SK-N-SH (cell line): ENCODE data around the gene ABO. TPM values are rescaled to one million over a fixed set of nuclear protein-coding genes. Genes with fewer than 3 reads are reported as not detected.

Source experiments
- CTCF ChIA-PET: fragments of 300-600, 350-600 bp; formaldehyde crosslinking; extraction: SDS; loops from one replicate; lab custom pipeline; 2021; lab: Yijun Ruan, JAX
- POLR2A ChIA-PET: fragments of 350-600 bp; sonication (Branson Sonifier 250); formaldehyde crosslinking; extraction: SDS; loops from one replicate; lab custom pipeline; 2020; ENCODE audit warnings: antibody characterized with exemption, inconsistent platforms; lab: Yijun Ruan, JAX
- DNase-seq: peaks from one replicate; pipeline ENCODE4 v3.0.0; 2012
- H2AFZ ChIP-seq: fragments of 200-600 bp; sonication (generic); 2 replicates; pipeline ENCODE4 v1.8.1; 2016; ENCODE audit warnings: antibody characterized with exemption, mild to moderate bottlenecking, low read depth
- H3F3A ChIP-seq: fragments of 200-600 bp; sonication (generic); replicated peaks from 2 replicates; pipeline ENCODE3; 2016; ENCODE audit warnings: antibody characterized with exemption, mild to moderate bottlenecking; ENCODE audit not compliant: insufficient read depth
- H3K27ac ChIP-seq, 2 experiments: fragments of 200-500 bp in 1 of 2; fragments of 200-600 bp in 1 of 2; sonication (Bioruptor generic) in 1 of 2; sonication (generic), shearing (Covaris generic) in 1 of 2; 2 replicates each; pipeline versions ENCODE4 v1.5.1 to v1.6.1; 2014 to 2016; ENCODE audit warnings: low read depth in 2 of 2, inconsistent platforms in 1 of 2, low read length in 1 of 2, mild to moderate bottlenecking in 1 of 2, mixed read lengths in 1 of 2
- H3K27me3 ChIP-seq: fragments of 200-600 bp; sonication (generic), shearing (Covaris generic); 2 replicates; pipeline ENCODE4 v1.6.1; 2016; ENCODE audit warnings: mixed run types; ENCODE audit not compliant: insufficient read depth
- H3K36me3 ChIP-seq, 2 experiments: fragments of 200-500 bp in 1 of 2; fragments of 200-600 bp in 1 of 2; sonication (Bioruptor generic) in 1 of 2; sonication (generic) in 1 of 2; replicated peaks in 1 of 2; 2 replicates each; pipeline versions ENCODE3 to v1.5.1; 2014 to 2016; ENCODE audit warnings: low read length in 1 of 2, mild to moderate bottlenecking in 1 of 2; ENCODE audit not compliant: insufficient read depth in 2 of 2, control insufficient read depth in 1 of 2
- H3K4me1 ChIP-seq, 2 experiments: fragments of 200-500 bp in 1 of 2; fragments of 200-600 bp in 1 of 2; sonication (Bioruptor generic) in 1 of 2; sonication (generic), shearing (Covaris generic) in 1 of 2; 2 replicates each; pipeline versions ENCODE4 v1.5.1 to v1.6.1; 2014 to 2016; ENCODE audit warnings: low read depth in 1 of 2, low read length in 1 of 2, mixed run types in 1 of 2; ENCODE audit not compliant: insufficient read depth in 2 of 2, control insufficient read depth in 1 of 2
- H3K4me2 ChIP-seq: fragments of 200-600 bp; sonication (generic), shearing (Covaris generic); 2 replicates; pipeline ENCODE4 v1.6.1; 2017; ENCODE audit warnings: mixed run types
- H3K4me3 ChIP-seq, 2 experiments: fragments of 200-500 bp in 1 of 2; fragments of 200-600 bp in 1 of 2; sonication (Bioruptor generic) in 1 of 2; sonication (generic), shearing (Covaris generic) in 1 of 2; 2 replicates each; pipeline versions ENCODE4 v1.5.1 to v1.8.1; 2014 to 2016; ENCODE audit warnings: low read depth in 2 of 2, inconsistent platforms in 1 of 2, low read length in 1 of 2, mild to moderate bottlenecking in 1 of 2, mixed read lengths in 1 of 2, moderate library complexity in 1 of 2
- H3K79me2 ChIP-seq: fragments of 200-600 bp; sonication (generic); 2 replicates; pipeline ENCODE4 v1.8.1; 2017; ENCODE audit warnings: mild to moderate bottlenecking; ENCODE audit not compliant: insufficient read depth
- H3K9ac ChIP-seq: fragments of 200-600 bp; sonication (generic); 2 replicates; pipeline ENCODE4 v1.6.1; 2017; ENCODE audit warnings: mixed run types
- H3K9me2 ChIP-seq: fragments of 200-600 bp; sonication (generic); 2 replicates; pipeline ENCODE4 v1.6.1; 2017; ENCODE audit warnings: mixed run types
- H3K9me3 ChIP-seq: fragments of 200-600 bp; sonication (generic); 2 replicates; pipeline ENCODE4 v1.6.1; 2017; ENCODE audit warnings: mixed run types, mild to moderate bottlenecking, moderate library complexity
- H4K20me1 ChIP-seq: fragments of 200-600 bp; sonication (generic); 2 replicates; pipeline ENCODE4 v1.6.1; 2017; ENCODE audit warnings: mild to moderate bottlenecking, mixed run types; ENCODE audit not compliant: insufficient read depth
- EZH2phosphoT487 ChIP-seq: fragments of 200-600 bp; sonication (generic); IDR thresholded peaks from 2 replicates; pipeline ENCODE4 v1.6.1; 2017; ENCODE audit warnings: low read depth, mixed run types, mild to moderate bottlenecking, antibody characterized with exemption, moderate library complexity, borderline replicate concordance
- FOSL2 ChIP-seq: IDR thresholded peaks from 2 replicates; pipeline ENCODE4 v1.4.0; 2012; ENCODE audit warnings: low read depth, mild to moderate bottlenecking, moderate library complexity, borderline replicate concordance
- MEF2A ChIP-seq: IDR thresholded peaks from 2 replicates; pipeline ENCODE4 v1.4.0; 2012; ENCODE audit warnings: low read depth, borderline replicate concordance
- RCOR1 ChIP-seq: fragments of 150-350 bp; IDR thresholded peaks from 2 replicates; pipeline ENCODE4 v1.6.1; 2017; ENCODE audit warnings: antibody characterized with exemption, low read length
- RXRA ChIP-seq: IDR thresholded peaks from 2 replicates; pipeline ENCODE4 v1.4.0; 2012; ENCODE audit warnings: low read depth, mild to moderate bottlenecking, borderline replicate concordance
- SIN3A ChIP-seq: IDR thresholded peaks from 2 replicates; pipeline ENCODE4 v1.6.1; 2012; ENCODE audit warnings: low read depth, mild to moderate bottlenecking, low read length, moderate library complexity, borderline replicate concordance
- SMC3 ChIP-seq: IDR thresholded peaks from 2 replicates; pipeline ENCODE4 v1.6.1; 2012; ENCODE audit warnings: low read depth, low read length, improper control_type of control experiment
- TCF12 ChIP-seq: IDR thresholded peaks from 2 replicates; pipeline ENCODE4 v1.4.0; 2012
- TEAD4 ChIP-seq: IDR thresholded peaks from 2 replicates; pipeline ENCODE4 v1.4.0; 2012; ENCODE audit warnings: mild to moderate bottlenecking, borderline replicate concordance; ENCODE audit not compliant: insufficient read depth
- YY1 ChIP-seq: IDR thresholded peaks from 2 replicates; pipeline ENCODE4 v1.4.0; 2012; ENCODE audit warnings: low read depth, mild to moderate bottlenecking
- WGBS: methylation state at CpG from one replicate; pipeline ENCODE4 v1.1.6; 2017; ENCODE audit warnings: low lambda C conversion rate; 5-methylcytosine and 5-hydroxymethylcytosine counted together
- polyA plus RNA-seq, 3 experiments: library from polyadenylated mRNA; depleted of rRNA; stranded (reverse); fragments of >200 nt; gene quantifications; 2 replicates each; pipeline ENCODE4 v1.2.3, GENCODE V29; 2012
- TF ChIP-seq, protein P1 (sequence below): IDR thresholded peaks from 2 replicates; pipeline ENCODE4 v1.4.0; 2012; ENCODE audit warnings: low read depth, borderline replicate concordance
- TF ChIP-seq, protein P2 (sequence below): IDR thresholded peaks from 2 replicates; pipeline ENCODE4 v1.6.1; 2012; ENCODE audit warnings: mild to moderate bottlenecking, low read depth, low read length, moderate library complexity
- TF ChIP-seq, protein P3 (sequence below): IDR thresholded peaks from 2 replicates; pipeline ENCODE4; 2012

ABO gene
- polyA plus RNA-seq, 1 of the 3 experiments (the other 2 are of a cell fraction) = not detected

DNA sequence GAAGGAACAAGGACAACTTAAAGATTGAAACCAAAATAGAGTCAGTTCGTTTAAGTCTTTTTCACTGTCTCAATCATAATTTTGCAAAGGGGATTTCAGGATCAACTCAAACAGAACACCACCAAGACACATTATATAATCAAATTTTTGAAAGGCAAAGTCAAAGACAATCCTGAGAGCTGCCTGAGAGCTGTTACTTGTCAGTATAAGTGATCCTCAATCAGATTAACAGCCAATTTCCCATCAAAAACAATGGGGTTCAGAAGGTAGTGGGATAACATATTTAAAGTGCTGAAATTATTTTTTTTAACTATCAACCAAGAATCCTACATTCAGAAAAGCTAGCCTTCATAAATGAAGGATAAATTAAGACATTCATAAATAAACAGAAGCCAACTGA lies 19.3 kb upstream of the ABO start (continued):
- TF ChIP-seq, protein P1, sequence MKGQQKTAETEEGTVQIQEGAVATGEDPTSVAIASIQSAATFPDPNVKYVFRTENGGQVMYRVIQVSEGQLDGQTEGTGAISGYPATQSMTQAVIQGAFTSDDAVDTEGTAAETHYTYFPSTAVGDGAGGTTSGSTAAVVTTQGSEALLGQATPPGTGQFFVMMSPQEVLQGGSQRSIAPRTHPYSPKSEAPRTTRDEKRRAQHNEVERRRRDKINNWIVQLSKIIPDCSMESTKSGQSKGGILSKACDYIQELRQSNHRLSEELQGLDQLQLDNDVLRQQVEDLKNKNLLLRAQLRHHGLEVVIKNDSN = no peak

DNA sequence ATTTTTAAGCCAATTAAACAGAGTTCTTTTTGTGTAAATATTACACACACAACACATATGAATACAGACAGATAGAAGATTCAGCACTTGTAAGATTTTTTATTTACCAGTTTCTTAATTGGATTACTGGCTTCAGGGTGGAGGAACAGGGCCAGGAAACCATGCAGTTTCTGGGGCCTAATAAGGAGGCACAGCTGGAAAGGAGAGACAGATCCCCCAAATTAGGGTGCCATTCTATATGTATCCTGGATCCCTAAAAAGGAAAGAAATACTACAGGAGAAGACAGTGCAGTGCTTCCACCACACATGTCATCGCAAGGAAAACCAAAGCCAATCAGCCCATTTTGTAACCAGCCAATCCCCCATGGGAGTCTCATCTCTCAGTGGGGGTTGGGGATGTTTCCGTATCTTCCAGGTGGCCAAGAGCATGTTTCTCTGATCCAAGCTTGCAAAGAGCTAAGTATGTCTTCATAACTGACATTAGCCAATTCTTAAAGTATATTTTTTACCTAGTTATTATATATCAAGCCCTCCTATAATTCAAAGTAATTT lies 15.8 kb upstream of the ABO start:
- Histone ChIP-seq H3K4me2 (no peak overlapping the region), H3K4me1 (no peaks in the 10 kb centered on the region), H3K36me3 (no peaks in the 10 kb centered on the region), H4K20me1 (no peaks in the 10 kb centered on the region), H3K27ac (no peak overlapping the region), H3K79me2 (no peaks in the 10 kb centered on the region), H3K4me3 (no peak overlapping the region; a peak in 1 of 4 replicates), H3K9me3 (no peaks in the 10 kb centered on the region; the same call in 1 of the 2 replicates), H3K9ac (no peak overlapping the region), H3K27me3 (peaks cover 8% of the 10 kb centered on the region; the same call in 1 of the 2 replicates), H2AFZ (no peak overlapping the region), H3F3A (no peaks in the 10 kb centered on the region), H3K9me2 (no peaks in the 10 kb centered on the region)
- DNase-seq = no peak
- no peak for TF ChIP-seq MEF2A
- WGBS = 33% methylated on average over 2 of the region's 2 CpGs
- POLR2A ChIA-PET = no interaction called here
- CTCF ChIA-PET = interaction anchor here (0.8 to 1.4 kb wide), 4 partner anchors 9 to 313 kb away, joined by 3 to 4 read pairs (median 3); no protein-coding TSS in a partner anchor

DNA sequence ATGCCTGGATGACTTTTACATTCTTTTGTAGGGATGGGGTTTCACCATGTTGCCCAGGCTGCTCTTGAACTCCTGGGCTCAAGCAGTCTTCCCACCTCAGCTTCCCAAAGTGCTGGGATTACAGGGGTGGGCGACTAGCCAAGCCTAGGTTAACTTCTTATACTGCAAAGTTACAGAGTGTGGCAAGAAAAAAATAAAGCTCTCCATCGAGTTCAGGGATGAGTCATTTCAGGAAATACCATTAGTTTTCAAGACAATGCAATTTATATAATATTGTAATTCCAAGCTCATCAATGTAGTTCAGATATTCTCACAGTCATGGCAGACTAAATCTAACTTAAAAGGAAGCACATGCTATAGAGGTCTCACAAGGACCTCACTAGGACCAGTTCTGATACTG lies 11.5 kb upstream of the ABO start:
- WGBS = 0% methylated on average over 2 of the region's 2 CpGs
- no peak overlapping the region for H3K27ac ChIP-seq
- no peak for DNase-seq
- H3K4me1 ChIP-seq = no peaks in the 10 kb centered on the region
- TF ChIP-seq SMC3 (no peak), EZH2phosphoT487 (no peak), SIN3A (no peak), TCF12 (no peak)
- H3K79me2 ChIP-seq = no peaks in the 10 kb centered on the region
- H4K20me1 ChIP-seq = no peaks in the 10 kb centered on the region
- H3F3A ChIP-seq = no peaks in the 10 kb centered on the region
- no peak overlapping the region for H3K4me3 ChIP-seq
- H3K4me2 ChIP-seq = no peak overlapping the region
- ChIA-PET POLR2A (no interaction called here), CTCF (interaction anchor here (0.9 kb wide), 1 partner anchor 18 kb away, joined by 4 read pairs; no protein-coding TSS in a partner anchor)
- H3K9me3 ChIP-seq = no peaks in the 10 kb centered on the region; the same call in 1 of the 2 replicates
- H3K9ac ChIP-seq = no peak overlapping the region
- H2AFZ ChIP-seq = no peak overlapping the region
- peaks cover 8% of the 10 kb centered on the region; the same call in 1 of the 2 replicates for H3K27me3 ChIP-seq
- no peaks in the 10 kb centered on the region for H3K9me2 ChIP-seq
- H3K36me3 ChIP-seq = no peaks in the 10 kb centered on the region

DNA sequence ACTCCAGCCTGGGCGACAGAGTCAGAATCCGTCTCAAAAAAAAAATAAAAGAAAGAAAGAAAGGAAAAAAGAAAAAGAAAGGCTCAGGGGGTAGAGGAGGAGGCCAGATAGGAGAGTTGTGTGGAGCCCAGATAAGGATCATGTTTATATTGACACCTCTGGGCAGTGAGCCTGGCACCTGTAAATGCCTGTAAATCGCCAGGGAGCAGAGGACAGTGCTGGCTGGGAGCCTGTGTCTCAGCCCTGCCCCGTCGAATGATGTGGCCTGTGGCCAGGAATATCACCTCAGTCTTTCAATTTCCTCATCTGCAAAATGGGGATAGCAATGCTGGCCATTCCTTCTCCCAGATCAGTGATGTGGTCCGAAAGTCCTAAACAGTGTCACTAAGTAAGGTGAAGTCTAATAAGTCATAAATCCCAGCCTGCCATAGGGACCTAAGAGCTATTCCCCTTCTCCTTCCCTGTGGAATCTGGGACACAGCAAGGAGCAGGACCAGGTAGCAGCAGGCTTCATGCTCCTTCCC lies 10.3 kb upstream of the ABO start:
- Histone ChIP-seq H3K9ac (no peak overlapping the region), H4K20me1 (no peaks in the 10 kb centered on the region), H2AFZ (no peak overlapping the region), H3K4me3 (no peak overlapping the region), H3K9me3 (no peaks in the 10 kb centered on the region; the same call in 1 of the 2 replicates), H3K79me2 (no peaks in the 10 kb centered on the region), H3K27ac (no peak overlapping the region), H3K27me3 (peaks cover 16% of the 10 kb centered on the region; the same call in 1 of the 2 replicates), H3K4me1 (no peaks in the 10 kb centered on the region), H3K36me3 (no peaks in the 10 kb centered on the region), H3K9me2 (no peaks in the 10 kb centered on the region), H3K4me2 (no peak overlapping the region), H3F3A (no peaks in the 10 kb centered on the region)
- CTCF ChIA-PET = no interaction called here
- WGBS = 33% methylated on average over 4 of the region's 6 CpGs
- POLR2A ChIA-PET = no interaction called here
- no peak for DNase-seq
- no peak for TF ChIP-seq FOSL2
- no peak for TF ChIP-seq TEAD4
- no peak for TF ChIP-seq MEF2A
- TF ChIP-seq RCOR1 = no peak
- TF ChIP-seq YY1 = no peak
- no peak for TF ChIP-seq RXRA
- TF ChIP-seq, protein P2, sequence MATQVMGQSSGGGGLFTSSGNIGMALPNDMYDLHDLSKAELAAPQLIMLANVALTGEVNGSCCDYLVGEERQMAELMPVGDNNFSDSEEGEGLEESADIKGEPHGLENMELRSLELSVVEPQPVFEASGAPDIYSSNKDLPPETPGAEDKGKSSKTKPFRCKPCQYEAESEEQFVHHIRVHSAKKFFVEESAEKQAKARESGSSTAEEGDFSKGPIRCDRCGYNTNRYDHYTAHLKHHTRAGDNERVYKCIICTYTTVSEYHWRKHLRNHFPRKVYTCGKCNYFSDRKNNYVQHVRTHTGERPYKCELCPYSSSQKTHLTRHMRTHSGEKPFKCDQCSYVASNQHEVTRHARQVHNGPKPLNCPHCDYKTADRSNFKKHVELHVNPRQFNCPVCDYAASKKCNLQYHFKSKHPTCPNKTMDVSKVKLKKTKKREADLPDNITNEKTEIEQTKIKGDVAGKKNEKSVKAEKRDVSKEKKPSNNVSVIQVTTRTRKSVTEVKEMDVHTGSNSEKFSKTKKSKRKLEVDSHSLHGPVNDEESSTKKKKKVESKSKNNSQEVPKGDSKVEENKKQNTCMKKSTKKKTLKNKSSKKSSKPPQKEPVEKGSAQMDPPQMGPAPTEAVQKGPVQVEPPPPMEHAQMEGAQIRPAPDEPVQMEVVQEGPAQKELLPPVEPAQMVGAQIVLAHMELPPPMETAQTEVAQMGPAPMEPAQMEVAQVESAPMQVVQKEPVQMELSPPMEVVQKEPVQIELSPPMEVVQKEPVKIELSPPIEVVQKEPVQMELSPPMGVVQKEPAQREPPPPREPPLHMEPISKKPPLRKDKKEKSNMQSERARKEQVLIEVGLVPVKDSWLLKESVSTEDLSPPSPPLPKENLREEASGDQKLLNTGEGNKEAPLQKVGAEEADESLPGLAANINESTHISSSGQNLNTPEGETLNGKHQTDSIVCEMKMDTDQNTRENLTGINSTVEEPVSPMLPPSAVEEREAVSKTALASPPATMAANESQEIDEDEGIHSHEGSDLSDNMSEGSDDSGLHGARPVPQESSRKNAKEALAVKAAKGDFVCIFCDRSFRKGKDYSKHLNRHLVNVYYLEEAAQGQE = no peak
- TF ChIP-seq, protein P3, sequence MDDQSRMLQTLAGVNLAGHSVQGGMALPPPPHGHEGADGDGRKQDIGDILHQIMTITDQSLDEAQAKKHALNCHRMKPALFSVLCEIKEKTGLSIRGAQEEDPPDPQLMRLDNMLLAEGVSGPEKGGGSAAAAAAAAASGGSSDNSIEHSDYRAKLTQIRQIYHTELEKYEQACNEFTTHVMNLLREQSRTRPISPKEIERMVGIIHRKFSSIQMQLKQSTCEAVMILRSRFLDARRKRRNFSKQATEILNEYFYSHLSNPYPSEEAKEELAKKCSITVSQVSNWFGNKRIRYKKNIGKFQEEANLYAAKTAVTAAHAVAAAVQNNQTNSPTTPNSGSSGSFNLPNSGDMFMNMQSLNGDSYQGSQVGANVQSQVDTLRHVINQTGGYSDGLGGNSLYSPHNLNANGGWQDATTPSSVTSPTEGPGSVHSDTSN = no peak
- no peak for TF ChIP-seq SMC3
